Left lung (tissue), 10 donors: ENCODE data around the gene ADAM29. TPM values are rescaled to one million over a fixed set of nuclear protein-coding genes. Genes with fewer than 3 reads are reported as not detected.

Experiments used
- ATAC-seq: fragments of 200-7000 bp; cut with Tn5 transposase; one replicate; pipeline ENCODE4 v1.9.1; 2020; ENCODE audit warnings: moderate library complexity
- DNase-seq, 4 donors: peaks; one replicate each; pipeline ENCODE4 v3.0.0-alpha.2; 2013 to 2020
- H3K27ac ChIP-seq, 2 donors: fragments of 200-600 bp; sonication (generic) in 1 of 2; one replicate each; pipeline versions ENCODE4 v1.5.0 to v1.8.0; 2020 to 2021
- H3K27me3 ChIP-seq, 2 donors: fragments of 200-600 bp; sonication (generic) in 1 of 2; one replicate each; pipeline versions ENCODE4 v1.5.0 to v1.8.0; 2020 to 2021
- H3K36me3 ChIP-seq, 2 donors: fragments of 200-600 bp; sonication (generic) in 1 of 2; one replicate each; pipeline versions ENCODE4 v1.5.0 to v1.8.0; 2020 to 2021
- H3K4me1 ChIP-seq, 2 donors: fragments of 200-600 bp; one replicate each; pipeline ENCODE4 v1.8.0; 2021
- H3K4me3 ChIP-seq, 2 donors: fragments of 200-600 bp; sonication (generic) in 1 of 2; one replicate each; pipeline versions ENCODE4 v1.5.0 to v1.8.0; 2020 to 2021; ENCODE audit warnings: mild to moderate bottlenecking in 1 of 2
- H3K9me3 ChIP-seq, 2 donors: fragments of 200-600 bp; sonication (generic) in 1 of 2; one replicate each; pipeline versions ENCODE4 v1.5.0 to v1.8.0; 2020 to 2021
- CTCF ChIP-seq, 2 donors: fragments of 200-600 bp; sonication (generic) in 1 of 2; IDR thresholded peaks; one replicate each; pipeline versions ENCODE4 v1.5.0 to v1.8.0; 2021; ENCODE audit warnings: antibody characterized with exemption in 2 of 2
- intact Hi-C, 2 donors: fragments of 100-400 bp; cut with DNase I; formaldehyde crosslinking; loops; one replicate each; pipeline versions ENCODE4 v1.11.2 to v1.14.2; 2022
- polyA plus RNA-seq, 6 donors: library from polyadenylated mRNA; unstranded; fragments of 120-200 nt; gene quantifications; one replicate each; pipeline ENCODE4 v1.2.1, GENCODE V29; 2013; ENCODE audit not compliant: insufficient read length in 6 of 6
- total RNA-seq, 2 donors: library from RNA; stranded (reverse); fragmentation: NEBNext Ultra II Directional; extraction: Animal tissue kit (Norgen Biotek cat#: 25700); gene quantifications; one replicate each; pipeline ENCODE4 v1.2.1, GENCODE V29; 2021
- donor health status: DM: no; HTN: yes; CAD: no.
- donor health status: DM: no; HTN: no; CAD: no.

Gene ADAM29
- total and polyA plus RNA-seq, 8 donors = 0.06 to 0.11 (median 0.09) TPM; not detected in 3

GRCh38 chr4:174929346-174929745 is 11.2 kb downstream of the ADAM29 start:
- intact Hi-C loops = no loop called here
- DNase-seq = peak in 1 of 4 donors; percentile 8
- Histone ChIP-seq H3K27me3 (no peaks in the 10 kb centered on the region), H3K36me3 (no peaks in the 10 kb centered on the region), H3K4me1 (peaks cover 0 to 6% of the 10 kb centered on the region in 2 donors), H3K9me3 (peaks cover 0 to 2% of the 10 kb centered on the region in 2 donors), H3K27ac (no peak overlapping the region), H3K4me3 (no peak overlapping the region)
- no peak for ATAC-seq
- no peak for TF ChIP-seq CTCF (IDR thresholded peaks at IDR 0.05)

GRCh38 chr4:174930895-174931294 is 12.7 kb downstream of the ADAM29 start:
- Histone ChIP-seq H3K36me3 (no peaks in the 10 kb centered on the region), H3K4me3 (no peak overlapping the region), H3K27ac (no peak overlapping the region), H3K4me1 (peaks cover 0 to 4% of the 10 kb centered on the region in 2 donors), H3K27me3 (no peaks in the 10 kb centered on the region), H3K9me3 (peaks cover 0 to 2% of the 10 kb centered on the region in 2 donors)
- ATAC-seq (no peak), DNase-seq (no peak)
- no peak for TF ChIP-seq CTCF (IDR thresholded peaks at IDR 0.05)
- intact Hi-C loops = no loop called here

- Histone ChIP-seq H3K36me3 (no peaks in the 10 kb centered on the region), H3K27me3 (no peaks in the 10 kb centered on the region), H3K4me1 (no peaks in the 10 kb centered on the region), H3K4me3 (no peak overlapping the region), H3K27ac (no peak overlapping the region), H3K9me3 (peaks cover 0 to 2% of the 10 kb centered on the region in 2 donors)
- no peak for DNase-seq
- intact Hi-C loops = no loop called here
- no peak for TF ChIP-seq CTCF (IDR thresholded peaks at IDR 0.05)
- ATAC-seq = no peak
Measured at GRCh38 chr4:174933083-174933482, 14.9 kb downstream of the ADAM29 start.

- intact Hi-C loops = no loop called here
- no peak for TF ChIP-seq CTCF (IDR thresholded peaks at IDR 0.05)
Measured at GRCh38 chr4:174934360-174934759, 16.2 kb downstream of the ADAM29 start.

GRCh38 chr4:174935607-174936006 is 17.4 kb downstream of the ADAM29 start:
- intact Hi-C loops = no loop called here
- DNase-seq = no peak
- H3K27me3 ChIP-seq = no peaks in the 10 kb centered on the region

More at GRCh38 chr4:174934360-174934759, 16.2 kb downstream of the ADAM29 start:
- DNase-seq = no peak
- H3K9me3 ChIP-seq = peaks cover 0 to 2% of the 10 kb centered on the region in 2 donors
- no peaks in the 10 kb centered on the region for H3K4me1 ChIP-seq
- no peaks in the 10 kb centered on the region for H3K27me3 ChIP-seq
- H3K4me3 ChIP-seq = no peak overlapping the region
- H3K36me3 ChIP-seq = no peaks in the 10 kb centered on the region
- no peak overlapping the region for H3K27ac ChIP-seq
- ATAC-seq = no peak

More at GRCh38 chr4:174935607-174936006, 17.4 kb downstream of the ADAM29 start:
- peaks cover 0 to 2% of the 10 kb centered on the region in 2 donors for H3K9me3 ChIP-seq
- no peak overlapping the region for H3K27ac ChIP-seq
- H3K4me1 ChIP-seq = no peaks in the 10 kb centered on the region
- no peak overlapping the region for H3K4me3 ChIP-seq
- no peak for TF ChIP-seq CTCF (IDR thresholded peaks at IDR 0.05)
- ATAC-seq = no peak
- H3K36me3 ChIP-seq = no peaks in the 10 kb centered on the region
